ENCODE measurements around the gene MAMLD1.

The MAMLD1 gene

DNA sequence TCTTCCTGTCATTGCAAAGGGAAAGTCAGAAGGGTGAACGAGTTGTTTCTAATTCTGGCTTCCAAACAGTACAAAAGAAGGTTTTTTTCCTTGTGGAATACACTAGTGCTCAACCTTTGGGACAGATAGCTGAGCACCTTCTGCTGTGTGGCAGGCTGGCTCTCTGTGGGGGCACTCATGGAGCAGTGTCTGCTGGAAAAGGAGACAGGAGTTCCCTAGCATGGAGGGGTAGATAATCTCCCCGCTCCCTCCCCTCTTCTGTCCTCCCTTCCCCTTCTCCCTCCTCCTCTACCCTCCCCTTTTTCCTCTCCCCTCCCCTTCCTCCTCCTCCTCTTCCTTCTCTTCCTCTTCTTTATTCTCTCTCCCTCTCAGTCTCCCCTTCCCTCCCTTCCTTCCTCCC is 142.9 kb downstream of the MAMLD1 start:
- no peak for DNase-seq

DNA sequence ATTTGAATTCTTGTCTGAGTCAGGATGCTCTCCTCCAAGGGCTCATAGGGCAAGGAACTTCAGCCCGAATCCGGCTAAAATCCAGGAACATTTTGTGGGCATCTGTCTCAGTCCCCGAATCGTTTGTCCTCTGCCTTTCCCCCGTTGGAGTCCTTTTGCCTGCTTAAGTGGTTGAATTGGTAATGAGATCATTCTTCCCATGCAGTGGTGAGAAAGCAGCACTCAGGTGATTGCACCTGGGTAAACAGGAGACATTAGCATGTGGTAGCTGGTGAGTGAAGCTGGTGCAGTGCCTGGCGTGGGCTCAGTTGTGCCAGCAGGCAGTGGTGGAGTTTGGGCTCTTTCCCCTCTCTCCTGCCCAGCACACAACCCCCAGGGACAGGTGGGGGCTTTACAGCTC is 143.4 kb downstream of the MAMLD1 start:
- DNase-seq, result peak; percentile 77

DNA sequence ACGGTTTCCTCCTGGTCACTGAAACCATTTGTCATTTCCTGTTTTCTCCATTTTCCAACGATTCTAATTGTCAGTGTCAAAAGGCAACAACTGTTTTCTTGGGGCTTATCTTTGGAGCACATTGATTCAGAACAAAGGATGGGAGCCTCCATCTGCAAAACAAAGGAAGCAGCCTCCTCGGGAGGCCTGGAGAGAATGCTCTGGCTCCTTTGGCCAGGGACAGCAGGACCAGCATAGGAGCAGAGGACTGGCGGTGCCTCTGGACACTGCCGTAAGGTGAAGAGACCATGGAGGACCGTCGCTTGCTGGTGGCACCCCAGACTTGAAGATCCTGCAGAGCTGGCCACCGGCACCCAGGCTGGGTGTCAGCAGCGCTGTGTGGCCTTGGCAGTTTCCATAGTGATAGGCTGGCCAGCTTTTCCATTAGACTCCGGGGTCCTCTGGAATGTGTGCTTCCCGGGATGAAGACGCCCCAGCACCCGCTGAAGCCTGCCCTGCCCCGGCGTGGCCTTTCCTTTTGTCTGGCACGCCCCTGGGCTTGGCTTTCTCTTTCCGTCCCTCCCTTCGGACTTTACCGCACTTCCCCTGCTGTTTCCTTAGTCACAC is 144.2 kb downstream of the MAMLD1 start:
- no peak for DNase-seq

DNA sequence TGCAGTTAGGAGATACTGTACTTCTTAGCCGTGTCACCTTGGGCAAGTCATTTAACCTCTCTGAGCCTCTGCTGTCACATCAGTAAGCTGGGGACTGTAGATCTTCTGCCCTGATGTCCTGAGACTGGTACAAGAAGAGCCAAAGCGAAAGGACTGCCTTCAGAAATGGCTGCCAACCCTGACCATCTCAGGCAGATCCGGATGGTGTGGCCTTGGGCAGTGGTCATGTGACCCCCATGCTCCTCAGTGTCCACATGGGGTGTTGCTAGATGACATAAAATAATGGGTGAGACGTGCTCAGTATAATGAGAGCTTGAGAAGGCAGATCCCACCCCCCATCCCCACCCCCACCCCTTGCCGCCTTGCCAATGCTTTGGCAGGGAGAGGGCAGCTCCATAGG is 144.9 kb downstream of the MAMLD1 start:
- DNase-seq, result no peak

DNA sequence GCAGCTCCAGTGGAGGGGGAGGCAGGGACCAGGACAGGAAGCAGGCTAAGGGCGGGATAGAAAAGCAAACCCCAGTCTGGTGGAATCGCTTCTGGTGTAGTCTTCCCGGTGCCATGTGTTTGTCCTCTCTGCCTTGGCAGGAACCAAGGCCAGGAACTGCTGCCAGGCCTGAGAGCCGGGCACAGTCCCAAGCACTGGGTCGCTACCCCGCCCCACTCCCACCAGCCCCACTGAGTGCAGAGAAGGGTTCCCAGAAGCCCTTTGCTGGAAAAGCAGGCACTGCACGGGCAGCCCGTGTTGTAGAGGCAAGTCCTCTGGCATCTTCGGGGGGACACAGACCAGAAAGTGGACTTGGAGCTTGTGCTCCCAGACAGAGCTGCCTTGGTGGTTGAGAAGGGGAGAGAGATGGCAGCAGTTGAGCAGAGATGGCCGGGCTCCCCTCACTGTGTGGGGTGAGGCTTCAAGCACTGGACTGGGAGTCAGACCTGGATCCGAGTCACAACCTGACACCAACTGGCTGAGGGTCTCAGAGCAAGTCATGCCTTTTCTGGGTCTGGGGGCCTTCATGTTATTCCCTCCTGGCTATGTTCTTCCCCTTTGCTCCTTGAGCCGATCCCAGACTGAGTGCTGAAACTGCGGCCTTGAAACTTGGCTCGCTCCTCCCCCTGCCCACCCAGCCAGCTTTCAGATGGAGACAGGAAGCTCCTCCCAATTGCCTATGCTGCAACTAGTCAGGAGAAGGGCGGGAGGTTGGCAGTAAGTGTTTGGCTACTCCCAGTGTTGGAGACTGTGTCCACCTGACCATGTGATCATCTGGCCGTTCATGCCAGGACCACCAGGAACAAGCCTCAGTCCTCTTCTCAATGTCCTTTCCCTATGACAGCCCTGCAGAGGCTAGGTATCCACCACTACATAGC is 145.6 kb downstream of the MAMLD1 start:
- DNase-seq, result peak; percentile 75

DNA sequence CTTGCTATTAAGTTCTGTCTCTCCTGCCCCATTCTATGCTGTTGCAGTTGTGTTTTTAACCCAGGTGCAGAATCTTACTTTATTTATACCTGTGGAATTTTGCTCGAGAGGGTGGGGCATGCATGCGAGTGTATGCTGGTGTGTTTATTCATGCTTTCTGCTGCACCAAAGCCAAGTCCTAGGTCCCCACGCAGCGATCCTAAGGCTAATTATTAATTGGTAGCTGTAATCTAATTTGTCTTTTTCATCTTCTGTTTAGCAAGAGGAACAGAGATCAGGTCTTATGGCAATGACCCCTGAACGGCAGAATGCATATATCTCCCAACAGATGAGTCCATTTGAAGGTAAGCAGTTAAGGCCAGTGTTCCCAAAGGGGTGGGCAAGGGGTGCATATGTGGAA is 146.6 kb downstream of the MAMLD1 start:
- DNase-seq, result no peak

DNA sequence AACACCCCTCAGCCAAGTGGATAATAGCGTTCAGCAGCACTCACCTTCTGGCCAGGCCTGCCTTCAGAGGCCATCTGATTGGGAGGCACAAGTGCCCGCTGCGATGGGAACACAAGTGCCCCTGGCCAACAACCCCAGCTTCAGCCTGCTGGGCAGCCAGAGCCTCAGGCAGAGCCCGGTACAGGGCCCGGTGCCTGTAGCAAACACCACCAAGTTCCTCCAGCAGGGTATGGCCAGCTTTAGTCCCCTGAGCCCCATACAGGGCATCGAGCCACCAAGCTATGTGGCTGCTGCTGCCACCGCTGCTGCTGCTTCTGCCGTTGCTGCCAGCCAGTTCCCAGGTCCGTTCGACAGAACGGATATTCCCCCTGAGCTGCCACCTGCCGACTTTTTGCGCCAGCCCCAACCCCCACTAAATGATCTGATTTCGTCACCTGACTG is 149.4 kb downstream of the MAMLD1 start:
- DNase-seq, result peak; percentile 64

DNA sequence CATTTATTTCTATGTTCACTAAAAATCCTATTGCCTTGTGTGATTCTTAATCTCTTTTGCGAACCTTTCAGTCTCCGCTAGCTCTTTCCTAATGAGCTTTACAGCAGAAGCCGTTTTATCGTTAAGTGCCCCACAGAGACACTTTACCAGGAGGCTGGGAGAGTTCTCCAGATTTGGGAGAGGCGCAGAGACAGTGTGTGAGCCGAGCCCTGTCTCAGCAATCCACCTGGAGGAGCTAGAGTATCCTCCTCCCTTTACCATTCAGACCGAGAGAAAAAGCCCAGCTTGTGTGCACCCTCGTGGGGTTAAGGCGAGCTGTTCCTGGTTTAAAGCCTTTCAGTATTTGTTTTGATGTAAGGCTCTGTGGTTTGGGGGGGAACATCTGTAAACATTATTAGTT is 150.4 kb downstream of the MAMLD1 start:
- no peak for DNase-seq

DNA sequence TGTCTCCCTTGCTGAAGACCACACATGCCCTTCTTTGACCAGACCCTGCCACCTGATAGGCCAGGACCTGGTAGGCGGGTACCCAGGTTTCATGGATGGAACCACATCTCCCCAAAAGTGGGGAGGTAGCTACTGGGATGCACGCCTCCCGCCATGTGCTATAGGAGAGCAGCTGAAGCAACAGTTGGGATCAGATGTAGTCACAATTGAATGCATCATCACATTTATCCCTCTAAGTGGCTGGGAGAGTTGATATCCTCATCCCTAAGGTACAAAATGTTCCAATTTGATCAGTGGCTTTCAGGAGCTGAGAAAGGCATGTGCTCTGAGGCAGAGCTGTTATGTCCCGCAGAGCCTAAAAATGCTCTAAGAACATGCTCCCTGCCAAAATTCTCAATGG is 151.3 kb downstream of the MAMLD1 start:
- no peak for DNase-seq

DNA sequence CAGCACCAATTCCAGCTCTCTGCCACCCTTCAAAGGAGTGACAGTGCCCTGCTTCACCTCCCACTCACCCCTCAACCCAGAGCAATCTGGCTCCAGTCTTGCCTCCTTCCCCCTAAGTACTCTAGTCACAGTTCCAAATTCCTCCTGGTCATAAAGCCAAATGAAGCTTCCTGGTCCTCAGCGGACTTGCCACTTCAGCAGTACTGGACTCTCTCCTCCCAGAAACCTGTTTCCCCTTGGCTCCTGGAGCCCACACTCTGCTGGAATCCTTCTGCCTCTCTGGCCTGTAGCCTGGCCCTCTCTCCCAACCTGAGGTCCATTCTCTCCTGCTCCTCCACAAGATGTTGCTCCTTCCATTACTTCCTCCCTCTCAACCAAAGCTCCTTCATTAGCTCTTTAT is 152.7 kb downstream of the MAMLD1 start:
- no peak for DNase-seq

DNA sequence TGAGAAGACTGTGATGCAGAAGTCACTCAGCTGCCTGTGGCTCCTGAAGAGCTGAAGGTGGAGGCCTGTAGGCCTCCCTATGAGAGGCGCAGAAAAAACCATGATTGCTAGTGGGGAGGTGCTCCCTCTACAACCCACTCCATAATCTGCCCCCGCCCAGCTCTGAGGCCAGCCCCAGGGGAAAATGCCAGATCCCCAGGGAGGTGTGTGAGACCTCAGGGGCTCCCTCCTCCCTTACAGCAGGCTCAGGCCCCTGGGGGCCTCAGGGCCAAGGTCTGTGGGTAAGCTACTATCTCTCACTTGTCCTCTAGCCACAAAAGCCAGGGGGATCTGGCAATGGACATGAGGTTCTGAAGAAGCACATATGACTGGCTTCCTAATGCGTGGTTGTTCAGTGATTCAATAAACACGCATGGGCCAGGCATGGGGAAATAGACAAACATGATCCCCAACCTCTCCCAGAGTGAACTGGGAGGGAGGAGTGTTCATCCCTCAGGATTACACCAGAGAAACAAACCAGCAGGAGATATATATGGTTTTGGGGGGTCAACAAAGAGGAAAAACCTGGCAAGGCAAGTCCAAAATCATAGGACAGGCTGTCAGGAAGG is 154.3 kb downstream of the MAMLD1 start:
- no peak for DNase-seq

DNA sequence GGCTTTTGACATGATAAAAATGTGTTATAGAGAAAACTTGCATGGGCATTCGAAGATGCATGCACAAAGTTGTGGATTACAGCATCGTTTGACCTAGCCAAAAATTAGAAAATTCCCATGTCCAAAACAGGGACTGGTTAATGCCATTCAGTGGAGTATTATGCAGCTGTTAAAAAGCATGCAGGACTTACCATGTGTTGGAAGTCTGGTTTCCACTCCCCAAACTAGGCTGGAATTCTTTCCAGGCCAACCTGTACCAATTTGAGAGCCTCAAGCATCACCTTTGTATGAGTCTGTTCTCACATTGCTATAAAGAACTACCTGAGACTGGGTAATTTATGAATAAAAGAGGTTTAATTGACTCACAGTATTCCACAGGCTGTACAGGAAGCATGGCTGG is 159.4 kb downstream of the MAMLD1 start:
- no peak for DNase-seq

DNA sequence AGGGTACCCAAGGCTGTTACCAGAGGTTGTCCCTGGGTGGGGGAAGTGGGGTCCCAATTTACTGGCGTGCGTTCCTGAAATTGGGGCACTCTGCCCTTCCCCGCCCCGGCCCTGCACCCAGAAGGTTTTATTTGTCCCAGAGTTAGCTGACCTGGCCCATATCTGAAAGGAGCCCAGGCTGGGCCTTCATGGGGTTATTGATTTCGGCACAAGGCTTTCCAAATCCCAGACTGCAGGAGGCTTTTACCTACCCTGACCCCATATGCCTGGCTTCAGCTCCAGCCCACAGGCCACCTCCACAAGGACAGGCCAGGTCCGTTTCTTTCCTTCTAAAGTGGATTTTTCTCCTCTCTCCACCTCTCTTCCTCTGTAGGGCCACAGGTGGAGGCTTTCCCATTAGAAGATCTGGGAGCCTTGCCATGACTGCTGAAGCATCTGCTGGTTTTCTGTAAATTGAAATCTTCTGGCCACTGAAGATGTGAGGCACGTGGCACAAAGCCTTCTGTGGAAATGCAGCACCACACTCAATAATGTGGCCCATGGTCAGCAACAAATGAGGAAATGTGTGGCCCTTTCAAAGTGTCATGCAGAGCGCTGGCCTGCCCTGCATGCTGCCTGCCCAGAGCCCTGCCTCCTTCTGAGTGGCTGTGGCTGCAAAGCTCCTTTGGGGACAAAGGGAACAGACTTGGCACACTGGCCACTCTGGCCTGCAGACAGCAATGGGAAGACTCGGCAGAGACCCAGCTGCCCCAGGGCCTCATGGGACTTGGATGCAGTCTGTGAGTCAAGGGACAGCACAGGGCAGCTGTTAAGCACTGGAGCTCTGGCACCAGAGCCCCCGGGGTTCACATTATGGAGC is 162.2 kb downstream of the MAMLD1 start:
- no peak for DNase-seq

DNA sequence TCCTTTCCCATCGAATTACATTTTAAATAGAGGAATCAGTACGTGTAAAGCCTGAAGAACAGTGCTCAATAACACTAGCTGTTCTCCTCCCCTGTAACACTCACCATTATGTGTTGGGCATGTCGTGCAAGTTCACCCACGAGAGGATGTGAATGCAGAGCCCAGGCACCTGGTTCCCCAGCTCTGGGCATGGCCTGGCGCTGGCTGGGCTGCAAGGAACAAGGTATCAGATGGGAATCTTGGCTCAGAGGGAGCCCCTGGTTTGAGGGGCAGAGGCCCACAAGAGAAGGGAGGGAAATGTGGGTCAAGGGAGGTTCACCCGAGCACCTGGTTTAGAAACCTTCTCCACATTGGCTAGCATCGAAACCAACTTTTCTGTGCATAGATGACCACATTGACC is 163.6 kb downstream of the MAMLD1 start:
- no peak for DNase-seq

DNA sequence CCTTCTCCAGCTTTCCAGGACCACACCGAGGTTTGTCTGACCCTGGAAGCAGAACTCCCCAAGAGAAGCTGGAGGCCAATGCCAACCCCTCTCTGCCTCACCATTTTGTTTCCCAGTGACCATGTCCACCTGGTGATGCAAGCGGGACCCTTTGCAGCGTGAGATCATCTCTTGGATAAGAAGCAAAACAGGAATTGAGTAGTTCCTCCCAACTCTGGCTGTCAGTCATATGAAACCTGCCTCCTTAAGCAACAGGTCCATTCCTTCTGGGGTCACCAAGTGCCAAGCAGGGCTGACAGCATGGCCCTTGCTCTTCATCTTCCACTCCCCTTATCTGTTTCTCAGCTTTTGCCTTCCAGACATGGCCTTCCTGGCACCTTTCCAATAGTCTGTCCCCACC is 164.0 kb downstream of the MAMLD1 start:
- no peak for DNase-seq

DNA sequence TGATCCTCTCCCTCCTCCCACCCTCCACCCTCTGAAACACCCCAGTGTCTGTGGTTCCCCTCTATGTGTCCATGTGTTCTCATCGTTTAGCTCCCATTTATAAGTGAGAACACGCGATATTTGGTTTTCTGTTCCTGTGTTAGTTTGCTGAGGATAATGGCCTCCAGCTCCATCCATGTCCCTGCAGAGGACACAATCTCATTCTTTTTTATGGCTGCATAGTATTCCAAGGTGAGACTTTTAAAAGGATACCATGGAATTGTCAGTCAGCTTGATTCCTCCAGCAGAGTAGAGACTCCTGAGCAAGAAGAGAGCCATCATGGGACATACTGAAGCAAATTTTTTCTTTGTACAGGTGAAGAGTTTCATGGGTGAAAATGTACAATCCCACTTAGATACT is 166.5 kb downstream of the MAMLD1 start:
- no peak for DNase-seq

DNA sequence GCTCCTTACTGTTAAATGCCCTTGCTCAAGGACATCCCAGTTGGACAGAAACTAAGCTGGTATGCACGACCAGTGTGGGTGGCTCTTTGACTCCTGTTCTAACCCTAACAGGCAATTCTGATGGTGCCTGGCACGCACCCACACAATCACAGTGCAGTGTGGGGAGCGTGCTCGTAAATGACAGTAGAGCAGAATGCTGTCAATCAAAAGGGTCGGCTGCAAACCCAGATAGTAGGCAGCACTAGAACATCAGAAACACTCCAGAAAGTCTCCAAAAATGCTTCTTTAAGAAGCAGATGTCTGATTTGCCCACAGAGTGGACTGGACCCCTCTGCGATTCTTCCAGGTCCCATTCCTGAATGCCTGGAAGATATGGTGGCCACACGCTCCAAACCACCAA is 167.7 kb downstream of the MAMLD1 start:
- no peak for DNase-seq

DNA sequence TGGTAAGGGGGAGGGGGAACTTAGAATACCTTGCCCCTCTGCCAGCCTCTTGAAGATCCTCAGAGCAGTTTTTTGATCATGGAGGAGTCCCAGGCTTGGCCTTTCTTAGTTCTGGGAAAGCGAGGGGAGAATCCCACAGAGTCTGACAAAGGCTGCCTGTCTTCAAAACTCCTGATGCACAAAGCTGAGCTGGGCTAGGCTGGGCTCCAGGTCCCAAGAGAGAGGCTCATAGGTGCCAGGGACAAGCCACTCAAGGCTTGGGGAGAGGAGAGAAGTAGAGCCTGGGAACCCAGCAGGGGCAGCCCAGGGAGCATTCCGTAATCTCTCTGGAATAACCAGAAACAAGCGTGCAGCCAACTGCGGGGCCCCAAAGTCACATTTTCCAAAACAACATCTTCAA is 168.3 kb downstream of the MAMLD1 start:
- no peak for DNase-seq

DNA sequence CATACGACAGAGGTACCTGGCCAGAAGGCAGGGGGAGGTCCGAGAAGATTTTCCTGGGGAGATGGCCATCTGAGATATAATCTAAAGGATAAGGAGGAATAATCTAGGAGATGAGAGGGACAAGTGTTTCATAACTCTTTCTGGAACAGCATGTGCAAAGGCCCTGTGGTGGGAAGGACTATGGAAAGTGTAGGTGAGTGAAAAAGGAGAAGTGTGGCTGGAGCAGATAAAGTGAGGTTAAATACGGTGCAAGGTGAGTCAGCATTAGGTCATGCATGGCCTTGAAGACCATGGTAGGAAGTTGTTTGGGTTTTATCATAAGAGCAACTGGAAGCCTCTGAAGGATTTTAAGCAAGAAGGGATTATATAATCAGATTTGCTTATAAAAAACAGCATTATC is 170.7 kb downstream of the MAMLD1 start:
- no peak for DNase-seq

DNA sequence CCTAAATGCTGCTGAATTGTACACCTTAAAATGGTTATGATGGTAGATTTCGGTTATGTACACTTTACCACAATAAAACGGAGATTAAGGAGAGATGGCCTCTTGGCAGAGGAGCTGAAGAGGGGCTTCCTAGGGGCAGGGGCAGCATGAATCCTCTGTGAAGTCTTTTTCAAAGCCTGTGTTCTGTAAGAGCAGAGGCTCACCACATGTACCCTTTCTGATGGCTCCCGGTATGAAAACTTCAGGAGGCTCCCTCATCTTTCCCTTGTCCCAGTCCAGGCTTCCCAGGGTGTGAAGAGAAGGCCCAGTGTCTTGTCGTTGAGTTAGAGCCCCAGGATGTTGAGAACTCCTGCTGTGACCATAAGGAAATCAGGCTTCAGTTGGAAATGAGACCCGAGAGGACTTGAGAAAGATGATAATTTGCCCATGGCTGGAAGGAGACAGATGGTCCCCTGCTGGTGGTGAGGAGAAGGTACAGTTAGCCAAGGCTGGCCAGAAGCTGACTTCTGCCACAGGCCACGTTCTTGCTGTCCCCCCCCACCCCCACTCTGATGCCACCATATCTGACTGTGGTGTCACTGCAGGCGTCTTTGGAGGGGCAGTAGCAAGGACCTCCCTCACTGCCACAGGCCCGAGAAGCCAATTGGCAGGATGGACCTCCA is 173.5 kb downstream of the MAMLD1 start:
- no peak for DNase-seq

DNA sequence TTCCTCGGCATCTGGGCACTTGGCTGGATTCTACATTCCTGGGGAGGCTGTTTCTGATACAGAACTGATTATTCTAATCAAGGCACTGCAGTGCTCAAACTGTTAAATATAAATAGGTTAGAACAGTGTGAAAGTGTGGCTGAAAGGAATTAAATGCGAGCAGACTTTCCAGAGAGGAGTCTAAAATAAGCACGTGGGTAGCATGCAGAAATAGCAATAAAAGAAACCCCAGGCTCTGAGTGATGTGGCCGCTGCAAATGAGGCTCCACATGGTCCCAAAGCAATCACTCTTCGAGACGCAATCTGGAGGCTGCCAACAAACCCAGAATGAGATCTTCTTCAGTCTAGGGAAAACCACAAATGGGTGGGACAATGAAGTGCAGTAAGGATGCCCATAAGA is 174.7 kb downstream of the MAMLD1 start:
- DNase-seq, result no peak

DNA sequence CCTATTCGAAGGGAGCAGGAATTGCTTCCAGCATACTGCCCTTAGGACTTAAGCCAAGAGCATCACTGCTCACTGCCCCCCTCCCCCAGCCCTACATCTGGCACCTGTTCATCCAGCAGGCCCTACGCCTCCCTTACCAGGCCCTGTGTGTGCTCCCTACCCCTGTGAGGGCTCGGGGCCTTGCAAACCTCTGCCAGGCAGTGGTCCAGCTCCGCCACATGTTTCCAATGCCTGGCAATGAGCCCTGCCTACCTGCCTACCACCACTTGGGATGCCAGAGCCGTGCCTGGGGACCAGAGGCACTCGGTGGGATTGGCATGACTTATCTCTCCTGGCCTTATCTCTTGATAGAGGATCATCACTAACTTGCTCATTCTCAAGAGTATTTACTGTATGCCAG is 177.8 kb downstream of the MAMLD1 start:
- no peak for DNase-seq

DNA sequence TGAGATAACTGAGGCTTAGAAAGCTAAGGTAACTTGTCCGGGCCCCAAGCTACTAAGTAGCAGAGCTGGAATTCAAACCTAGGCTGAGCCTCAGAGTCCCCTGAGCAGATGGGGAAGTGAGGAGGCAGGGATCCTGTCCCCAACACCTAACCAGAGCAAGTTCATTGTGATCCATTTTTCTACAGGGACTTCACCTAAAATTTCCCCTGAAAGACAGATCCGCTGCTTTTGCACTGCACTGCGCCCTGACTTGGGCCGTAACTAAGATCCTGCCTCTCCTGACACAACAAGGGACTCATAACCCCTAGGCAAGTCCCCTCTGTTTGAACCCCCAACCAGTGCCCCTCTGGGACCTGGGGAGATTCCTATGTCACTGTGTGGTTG is 179.7 kb downstream of the MAMLD1 start:
- no peak for DNase-seq

All from NCI-H2029 (cell line).